Left hindlimb (tissue), 1 donor: Measurements from ENCODE around the gene FBXW11.

Source experiments
- DNase-seq: peaks from one replicate; pipeline ENCODE4 v3.0.0-alpha.2; 2018

FBXW11 gene

GRCh38 chr5:171838066-171838465 lies 168.4 kb downstream of the FBXW11 start:
- DNase-seq, result no peak

DNA sequence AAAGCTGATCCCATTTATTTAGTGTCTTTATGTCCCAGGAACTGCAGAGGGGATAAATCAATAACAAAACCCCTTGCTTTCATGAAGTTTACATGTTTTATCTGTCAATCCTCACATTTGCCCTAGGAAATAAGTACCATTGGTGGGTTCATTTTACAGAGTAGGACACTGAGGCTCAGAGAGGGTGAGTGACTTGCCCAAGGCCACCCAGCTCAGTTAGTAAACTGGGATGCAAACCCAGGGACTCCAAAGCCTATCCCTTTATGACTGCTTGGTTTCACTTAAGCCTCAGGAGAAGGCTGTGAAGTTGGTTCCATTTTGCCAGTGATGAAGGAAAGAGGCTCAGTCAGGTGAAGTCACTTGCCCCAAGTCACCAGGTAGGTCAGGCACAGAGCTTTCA lies 168.9 kb downstream of the FBXW11 start:
- DNase-seq, result no peak

DNA sequence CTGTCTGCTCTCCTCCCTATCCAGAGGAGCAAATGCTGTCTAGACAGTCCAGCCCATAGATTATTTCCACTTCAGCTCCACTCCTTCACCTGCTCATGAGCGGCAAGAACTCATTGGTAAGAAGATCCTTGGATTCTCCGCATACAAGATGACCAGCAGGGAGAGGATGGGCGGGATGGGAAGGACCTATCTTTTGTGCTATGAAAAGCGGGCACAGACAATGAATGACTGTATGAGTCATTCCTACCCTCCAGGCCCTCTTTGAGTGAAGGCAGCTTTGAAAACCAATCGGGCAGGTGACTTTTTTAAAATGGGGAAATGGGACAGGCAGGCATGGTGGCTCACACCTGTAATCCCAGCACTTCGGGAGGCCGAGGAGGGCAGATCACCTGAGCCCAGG lies 171.4 kb downstream of the FBXW11 start:
- no peak for DNase-seq

DNA sequence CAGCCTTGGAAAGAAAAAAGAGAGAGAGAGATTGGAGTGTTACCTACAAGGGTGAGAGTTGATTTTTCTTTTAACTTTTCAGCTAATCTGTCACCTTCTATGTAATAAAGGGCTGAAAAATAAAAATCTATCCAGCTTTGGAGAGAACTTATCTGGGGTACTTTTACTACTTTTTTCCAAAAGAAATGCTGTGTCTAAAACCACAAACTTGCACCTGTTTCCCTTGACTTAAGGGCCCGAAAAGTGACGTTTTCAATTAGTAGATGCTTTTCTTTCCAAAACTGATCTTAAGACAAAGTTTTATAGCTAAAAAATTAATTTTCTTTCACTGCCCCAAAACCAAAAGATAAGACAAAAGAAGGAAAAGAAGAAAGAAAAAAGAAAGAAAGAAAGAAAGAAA lies 172.0 kb downstream of the FBXW11 start:
- no peak for DNase-seq

GRCh38 chr5:171832775-171833174 lies 173.7 kb downstream of the FBXW11 start:
- DNase-seq, result no peak

- DNase-seq, result no peak
Observed at GRCh38 chr5:171830686-171831085, 175.8 kb downstream of the FBXW11 start.

- no peak for DNase-seq
Observed at GRCh38 chr5:171827162-171827561, 179.3 kb downstream of the FBXW11 start.

DNA sequence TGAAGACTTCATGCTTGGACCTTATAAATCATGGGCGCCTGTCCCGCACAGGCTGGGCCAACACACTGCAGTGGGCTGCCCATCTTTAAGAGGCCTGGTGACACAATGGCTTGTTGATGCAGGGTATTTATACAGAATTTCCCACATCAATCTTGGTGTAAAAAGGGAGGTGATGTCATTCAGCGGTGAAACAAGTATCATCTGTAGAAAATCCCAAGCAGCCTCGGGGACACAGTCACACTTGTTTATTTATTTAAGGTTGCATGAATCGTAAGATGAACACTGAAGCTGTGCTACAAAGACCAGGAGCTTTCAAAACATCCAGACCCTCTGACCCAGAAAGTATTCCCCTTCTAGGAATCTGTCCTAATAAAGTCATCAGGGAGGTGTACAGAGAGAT lies 180.3 kb downstream of the FBXW11 start:
- DNase-seq, result no peak

DNA sequence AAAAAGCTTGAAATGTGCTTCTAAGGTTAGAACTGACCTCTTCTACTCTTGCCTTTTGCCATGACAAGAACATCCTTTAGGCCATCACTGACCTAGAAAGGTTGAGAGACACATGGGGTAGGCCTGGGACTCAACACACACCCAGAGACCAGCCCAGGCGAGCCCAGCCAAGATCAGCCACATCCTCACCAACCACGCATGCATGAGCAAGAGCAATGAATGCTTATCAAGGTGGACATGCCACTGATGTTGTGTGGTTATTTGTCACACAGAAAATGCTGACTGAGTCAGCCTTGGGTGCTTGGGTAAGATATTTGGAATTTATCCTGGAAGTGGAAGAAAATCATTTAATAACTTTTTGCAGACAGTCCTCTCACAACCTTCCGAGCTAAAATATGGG lies 181.4 kb downstream of the FBXW11 start:
- DNase-seq, result no peak

DNA sequence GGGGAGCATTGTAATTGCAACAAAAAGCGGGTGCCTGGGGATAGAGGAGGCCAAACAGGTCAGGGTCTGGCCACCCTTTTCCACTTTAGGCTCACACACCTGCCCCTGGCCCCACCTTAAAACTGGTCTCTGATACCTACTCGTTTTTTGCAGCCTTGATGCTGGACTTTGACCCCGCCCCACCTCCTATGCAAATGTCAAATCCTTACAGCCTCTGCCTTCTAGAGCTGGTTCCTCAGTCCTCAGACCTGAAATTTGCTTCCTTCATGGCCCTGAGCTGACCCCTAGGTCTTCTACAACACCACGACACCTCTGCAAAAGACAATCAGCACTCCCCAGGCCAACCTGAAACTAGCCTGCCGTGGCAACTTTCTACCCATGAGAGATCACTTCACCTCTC lies 183.2 kb downstream of the FBXW11 start:
- DNase-seq, result no peak

DNA sequence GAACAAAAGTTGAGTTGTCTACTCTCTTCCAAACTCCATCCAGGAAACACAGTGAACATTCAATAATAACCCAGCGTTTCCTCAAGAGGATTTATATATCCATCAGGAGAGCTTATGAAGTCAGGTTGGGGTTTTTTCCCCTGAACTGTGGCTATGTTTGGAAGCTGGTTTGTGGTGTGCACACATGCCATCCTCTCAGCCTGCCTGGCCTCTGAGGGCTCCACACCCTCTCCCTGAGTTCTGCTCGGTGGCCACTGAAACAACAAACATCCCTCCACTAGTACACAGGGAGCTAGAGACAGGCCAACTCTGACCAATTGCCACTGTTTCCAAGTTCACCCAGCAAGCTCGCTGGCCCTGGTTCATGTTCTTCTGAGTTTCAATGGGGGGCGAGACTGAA lies 185.2 kb downstream of the FBXW11 start:
- no peak for DNase-seq

GRCh38 chr5:171820561-171820960 lies 185.9 kb downstream of the FBXW11 start:
- DNase-seq, result no peak

GRCh38 chr5:171816666-171817065 lies 189.8 kb downstream of the FBXW11 start:
- no peak for DNase-seq

GRCh38 chr5:171813813-171814490 lies 192.5 kb downstream of the FBXW11 start:
- no peak for DNase-seq

DNA sequence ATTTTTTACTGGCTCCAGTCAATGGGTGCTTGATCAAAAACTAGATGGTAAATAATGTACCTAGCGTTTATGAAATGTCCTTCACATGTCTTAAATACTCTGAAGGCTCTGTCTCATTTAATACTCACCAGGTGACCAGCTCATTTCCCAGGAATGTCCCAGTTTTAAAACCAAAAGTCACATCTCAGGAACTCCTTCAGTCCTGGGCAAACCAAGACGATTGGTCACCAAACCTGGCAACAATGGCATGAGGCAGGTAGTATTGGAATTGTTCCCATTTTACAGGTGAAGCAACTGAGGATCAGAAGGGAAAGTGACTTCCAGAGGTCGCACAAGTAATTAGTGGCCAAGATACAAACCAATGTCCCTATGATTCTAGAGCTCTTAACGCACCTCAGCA lies 193.2 kb downstream of the FBXW11 start:
- DNase-seq, result no peak
